Activated CD4-positive, alpha-beta T cell treated with anti-CD3 and anti-CD28 coated beads for 1 hour (primary cell): ENCODE measurements around the gene BTBD9.
"Not testable (repeated sequence)": the region's sequence is repeated elsewhere in the genome, so short reads cannot be mapped to it uniquely, and the experiment has no call there.

Source experiments
- DNase-seq: peaks from one replicate; pipeline ENCODE4 v3.0.0-alpha.2; 2020

The BTBD9 gene

DNA sequence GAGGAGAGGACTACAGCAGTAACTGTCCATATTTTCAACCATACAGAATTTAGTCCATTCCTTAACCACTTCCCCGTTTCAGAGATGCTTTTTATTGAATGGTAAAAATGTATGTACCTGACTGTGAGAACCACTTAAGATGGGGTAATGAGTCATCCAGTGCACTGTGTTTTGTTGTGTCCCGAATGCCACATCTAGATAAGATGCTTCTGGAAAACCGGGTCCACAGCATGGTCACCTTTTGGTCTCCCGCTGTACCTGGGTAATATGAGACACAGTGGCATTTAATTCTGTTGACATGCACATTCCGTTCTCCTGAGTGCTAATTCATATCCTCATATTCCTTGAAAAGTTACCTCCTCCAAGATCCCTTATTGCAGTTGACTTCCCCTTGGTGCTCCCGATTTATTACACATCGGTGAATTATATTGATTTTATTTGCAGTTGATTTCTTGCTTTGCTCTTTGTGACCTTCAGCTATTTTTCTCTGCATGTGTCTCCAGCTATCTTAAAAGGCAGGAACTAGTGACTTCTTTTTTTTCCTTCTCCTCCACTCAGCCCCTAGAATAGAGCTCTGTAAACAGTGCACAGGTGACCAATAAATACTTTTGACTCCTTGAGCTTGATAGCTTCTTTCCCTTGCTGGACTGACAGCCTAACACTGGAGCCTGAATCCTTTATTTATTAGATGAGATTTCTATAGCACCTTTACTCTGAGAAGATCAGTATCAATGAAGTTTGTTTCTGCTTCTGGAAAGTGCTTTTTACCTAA, 505.6 kb downstream of the BTBD9 start:
- no peak for DNase-seq

GRCh38 chr6:38131527-38131965, 508.2 kb downstream of the BTBD9 start:
- no peak for DNase-seq

GRCh38 chr6:38127284-38127683, 512.4 kb downstream of the BTBD9 start:
- no peak for DNase-seq

DNA sequence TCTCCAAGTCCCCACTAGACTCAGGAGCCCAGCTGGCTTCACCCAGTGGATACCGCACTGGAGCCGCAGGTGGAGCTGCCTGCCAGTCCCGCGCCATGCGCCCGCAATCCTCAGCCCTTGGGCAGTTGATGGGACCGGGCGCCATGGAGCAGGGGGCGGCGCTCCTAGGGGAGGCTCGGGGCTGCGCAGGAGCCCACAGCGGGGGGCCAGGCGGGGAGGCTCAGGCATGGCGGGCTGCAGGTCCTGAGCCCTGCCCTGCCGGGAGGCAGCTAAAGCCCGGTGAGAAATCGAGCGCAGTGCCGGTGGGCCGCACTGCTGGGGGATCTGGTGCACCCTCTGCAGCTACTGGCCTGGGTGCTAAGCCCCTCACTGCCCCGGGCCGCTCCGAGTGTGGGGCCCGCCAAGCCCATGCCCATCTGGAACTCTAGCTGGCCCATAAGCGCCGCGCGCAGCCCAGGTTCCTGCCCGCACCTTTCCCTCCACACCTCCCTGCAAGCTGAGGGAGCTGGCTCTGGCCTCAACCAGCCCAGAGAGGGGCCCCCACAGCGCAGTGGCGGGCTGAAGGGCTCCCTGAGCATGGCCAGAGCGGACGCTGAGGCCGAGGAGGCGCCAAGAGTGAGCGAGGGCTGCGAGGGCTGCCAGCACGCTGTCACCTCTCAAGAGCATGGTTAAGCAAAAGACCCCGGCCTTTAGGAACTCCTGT, 515.4 kb downstream of the BTBD9 start:
- not testable (repeated sequence) for DNase-seq

GRCh38 chr6:38119516-38119915, 520.2 kb downstream of the BTBD9 start:
- no peak for DNase-seq

GRCh38 chr6:38118791-38119365, 520.9 kb downstream of the BTBD9 start:
- no peak for DNase-seq
